ENCODE measurements around the gene FRMD8.

Gene FRMD8

DNA sequence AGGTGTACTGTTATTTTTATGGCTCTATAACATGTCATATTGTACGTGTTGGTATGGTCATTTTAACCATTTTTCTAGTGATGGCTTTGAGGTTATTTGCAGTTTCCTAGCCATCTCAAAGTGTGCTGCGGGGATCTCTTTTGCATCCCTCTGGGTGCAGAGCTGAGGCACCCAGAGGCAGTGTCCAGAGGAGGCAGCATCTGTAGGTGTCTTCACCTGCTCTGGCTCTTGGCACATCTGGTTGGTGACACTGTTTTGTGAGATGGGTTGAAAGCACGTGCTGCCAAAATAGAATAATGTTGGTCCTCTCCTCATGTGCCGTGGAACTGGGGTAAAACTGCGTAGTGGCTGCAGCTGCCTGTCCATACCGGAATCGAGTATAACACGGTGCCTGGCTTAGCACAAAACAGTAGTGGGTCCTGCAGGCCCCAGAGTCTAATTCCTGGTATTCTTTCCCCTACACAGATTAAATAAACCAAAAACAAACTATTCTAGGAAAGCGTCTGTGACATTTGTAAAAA, 49.0 kb downstream of the FRMD8 start:
- DNase-seq (ENCODE audit: low read depth, low spot score), result no peak
- H3K9ac ChIP-seq (ENCODE audit: insufficient read length), result no peak overlapping the region
- H3K36me3 ChIP-seq (ENCODE audit: insufficient read depth, low read length), result no peaks in the 10 kb centered on the region
- no peaks in the 10 kb centered on the region; the same call in 1 of the 2 replicates for H3K9me3 ChIP-seq (ENCODE audit: low read depth, low read length)
- no peak overlapping the region for H3K27ac ChIP-seq
- TF ChIP-seq POLR2AphosphoS5 (IDR thresholded peaks at IDR 0.05; ENCODE audit: borderline replicate concordance, low read depth, low read length) (no peak), EZH2 (IDR thresholded peaks at IDR 0.05) (no peak), FOXP2 (optimal IDR thresholded peaks at IDR 0.05; ENCODE audit: control extremely low read depth, extremely low read length, insufficient read depth) (no peak)
- no peak overlapping the region for H3K4me3 ChIP-seq

DNA sequence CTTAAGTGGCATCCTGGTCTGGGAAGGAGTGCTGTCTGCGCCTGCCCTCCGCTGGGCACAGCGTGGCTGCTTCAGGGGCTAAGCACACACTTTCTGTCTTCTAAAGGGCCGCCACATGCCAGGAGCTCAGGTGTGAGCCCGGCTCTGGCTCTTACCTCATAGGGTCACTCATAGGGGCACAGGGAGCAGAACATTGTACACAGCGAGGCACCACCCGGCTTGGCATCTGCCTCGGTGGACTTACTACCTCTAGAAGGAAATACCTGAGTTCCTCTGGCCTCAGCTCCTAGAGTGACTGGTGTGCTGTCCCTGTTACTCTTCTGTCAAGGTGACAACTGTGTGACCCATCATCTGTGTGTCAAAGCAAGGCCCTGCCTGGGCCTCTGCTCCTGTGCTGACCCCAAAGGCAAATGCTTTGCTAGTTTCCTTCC, 49.6 kb downstream of the FRMD8 start:
- no peak for TF ChIP-seq FOXP2 (optimal IDR thresholded peaks at IDR 0.05; ENCODE audit: control extremely low read depth, extremely low read length, insufficient read depth)
- TF ChIP-seq EZH2 (IDR thresholded peaks at IDR 0.05), result no peak
- no peak for TF ChIP-seq POLR2AphosphoS5 (IDR thresholded peaks at IDR 0.05; ENCODE audit: borderline replicate concordance, low read depth, low read length)
- Histone ChIP-seq H3K27ac (no peak overlapping the region), H3K9me3 (ENCODE audit: low read depth, low read length) (no peaks in the 10 kb centered on the region; the same call in 1 of the 2 replicates)

DNA sequence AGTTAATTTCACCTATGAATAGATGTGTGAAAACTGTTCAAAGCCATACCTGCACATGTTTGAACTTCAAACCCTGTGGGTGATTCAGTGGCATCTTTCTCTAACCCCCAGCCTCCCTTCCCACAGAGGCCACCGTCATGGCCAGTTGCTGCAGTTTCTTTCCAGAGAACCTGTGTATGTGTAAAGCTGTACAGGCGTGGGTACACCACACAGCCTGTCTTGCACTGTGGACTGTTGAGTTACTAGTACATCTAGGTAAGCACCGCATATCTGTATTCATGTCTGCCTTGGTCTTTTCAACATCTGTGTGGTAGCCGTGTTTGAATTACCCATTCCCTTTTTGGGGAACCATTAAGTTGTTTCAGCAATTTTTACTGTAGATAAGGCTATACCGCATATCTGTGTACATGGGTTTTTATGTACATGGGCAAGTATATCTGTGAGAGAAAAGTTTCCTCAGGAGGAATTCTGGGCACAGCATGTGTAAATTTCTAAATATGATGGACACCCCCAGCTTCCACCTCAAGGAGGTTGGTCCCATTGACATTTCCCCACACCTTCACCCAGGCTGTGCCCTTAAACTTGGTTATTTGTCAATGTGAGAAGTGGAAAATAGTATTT, 50.1 kb downstream of the FRMD8 start:
- no peak for DNase-seq (ENCODE audit: low read depth, low spot score)
- Histone ChIP-seq H3K9me3 (ENCODE audit: low read depth, low read length) (no peaks in the 10 kb centered on the region; the same call in 1 of the 2 replicates), H3K9ac (ENCODE audit: insufficient read length) (no peak overlapping the region), H3K27ac (no peak overlapping the region), H3K36me3 (ENCODE audit: insufficient read depth, low read length) (no peaks in the 10 kb centered on the region), H3K4me3 (no peak overlapping the region)
- TF ChIP-seq POLR2AphosphoS5 (IDR thresholded peaks at IDR 0.05; ENCODE audit: borderline replicate concordance, low read depth, low read length), result no peak
- TF ChIP-seq EZH2 (IDR thresholded peaks at IDR 0.05), result no peak
- TF ChIP-seq FOXP2 (optimal IDR thresholded peaks at IDR 0.05; ENCODE audit: control extremely low read depth, extremely low read length, insufficient read depth), result no peak

More for the DNA sequence above, 49.6 kb downstream of the FRMD8 start:
- Histone ChIP-seq H3K4me3 (no peak overlapping the region), H3K9ac (ENCODE audit: insufficient read length) (no peak overlapping the region), H3K36me3 (ENCODE audit: insufficient read depth, low read length) (no peaks in the 10 kb centered on the region)
- no peak for DNase-seq (ENCODE audit: low read depth, low spot score)

DNA sequence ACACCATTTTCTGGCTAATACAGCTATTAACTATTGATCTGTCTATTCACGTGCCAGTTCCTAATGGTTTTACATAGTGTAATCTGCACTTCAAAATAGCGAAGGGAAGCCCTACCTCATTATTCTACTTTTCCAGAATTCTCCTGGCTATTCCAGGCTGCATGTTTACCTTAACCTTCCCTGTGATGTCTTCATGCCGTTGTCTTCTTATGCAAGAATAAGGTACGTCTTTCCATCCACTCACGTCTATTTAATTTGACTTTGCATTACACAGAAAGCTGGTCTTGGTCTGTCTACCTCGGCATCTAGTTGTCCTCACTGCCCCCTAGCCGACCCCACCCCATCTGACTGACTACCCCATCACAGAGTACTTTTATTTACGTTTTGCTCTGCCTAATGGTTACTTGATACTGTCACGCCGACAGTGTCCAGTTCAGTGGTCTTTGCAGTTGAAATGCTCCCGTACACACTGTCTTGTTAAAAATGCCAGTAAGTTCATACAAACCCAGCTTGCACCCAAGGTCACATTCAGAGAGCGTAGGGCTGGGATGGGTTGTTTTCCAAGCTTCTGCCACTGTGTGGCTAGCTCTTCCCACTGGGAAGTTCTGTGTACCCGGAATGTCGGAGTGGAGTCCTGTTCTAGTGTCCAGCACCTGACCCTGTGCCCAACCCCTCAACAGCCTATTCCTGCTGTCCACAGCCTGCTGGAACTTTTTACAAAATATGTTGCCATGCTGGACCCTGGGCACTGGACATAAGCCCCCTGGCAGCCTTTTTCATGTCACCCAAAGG, 51.2 kb downstream of the FRMD8 start:
- Histone ChIP-seq H3K27ac (no peak overlapping the region), H3K36me3 (ENCODE audit: insufficient read depth, low read length) (no peaks in the 10 kb centered on the region), H3K9ac (ENCODE audit: insufficient read length) (no peak overlapping the region), H3K9me3 (ENCODE audit: low read depth, low read length) (no peaks in the 10 kb centered on the region; the same call in 1 of the 2 replicates), H3K4me3 (no peak overlapping the region)
- no peak for DNase-seq (ENCODE audit: low read depth, low spot score)
- no peak for TF ChIP-seq EZH2 (IDR thresholded peaks at IDR 0.05)
- TF ChIP-seq POLR2AphosphoS5 (IDR thresholded peaks at IDR 0.05; ENCODE audit: borderline replicate concordance, low read depth, low read length), result no peak
- no peak for TF ChIP-seq FOXP2 (optimal IDR thresholded peaks at IDR 0.05; ENCODE audit: control extremely low read depth, extremely low read length, insufficient read depth)

DNA sequence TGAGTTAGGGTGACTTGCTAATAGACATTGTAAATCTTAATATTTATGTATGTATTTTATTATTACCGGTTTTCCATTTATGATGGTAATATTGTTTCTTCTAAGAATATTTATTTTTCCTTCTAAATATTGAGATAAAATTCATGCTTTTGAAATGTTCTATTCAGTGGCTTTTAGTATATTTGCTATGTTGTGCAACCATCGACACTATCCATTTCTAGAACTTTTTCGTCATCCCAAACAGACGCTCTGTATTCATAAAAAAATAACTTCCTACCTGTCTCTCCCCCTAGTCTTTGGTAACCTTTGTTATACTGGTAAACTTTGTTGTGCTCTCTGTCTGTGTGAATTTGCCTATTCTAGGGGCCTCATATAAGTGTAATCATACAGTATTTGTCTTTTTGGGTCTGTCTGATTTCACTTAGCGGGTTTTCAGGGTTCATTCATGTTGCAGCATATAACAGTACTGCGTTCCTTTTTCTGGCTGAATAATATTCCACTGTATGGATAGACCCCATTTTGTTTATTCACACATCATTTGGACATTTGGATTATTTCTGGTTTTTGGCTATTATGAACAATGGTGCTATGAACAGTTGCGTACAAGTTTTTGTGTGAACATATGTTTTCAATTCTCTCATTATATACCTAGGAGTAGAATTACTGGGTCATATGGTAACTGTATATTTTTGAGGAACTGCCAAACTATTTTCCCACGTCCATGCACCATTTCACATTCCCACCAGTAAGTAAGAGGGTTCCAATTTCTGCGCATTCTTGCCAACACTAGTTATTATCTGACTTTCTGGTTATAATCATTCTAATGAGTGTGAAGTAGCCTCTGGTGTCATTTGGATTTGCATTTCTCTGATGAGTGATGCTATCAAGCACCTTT, 52.1 kb downstream of the FRMD8 start:
- no peak overlapping the region for H3K9ac ChIP-seq (ENCODE audit: insufficient read length)
- no peak overlapping the region for H3K4me3 ChIP-seq
- no peak overlapping the region for H3K27ac ChIP-seq
- DNase-seq (ENCODE audit: low read depth, low spot score), result no peak
- TF ChIP-seq FOXP2 (optimal IDR thresholded peaks at IDR 0.05; ENCODE audit: control extremely low read depth, extremely low read length, insufficient read depth) (no peak), EZH2 (IDR thresholded peaks at IDR 0.05) (no peak), POLR2AphosphoS5 (IDR thresholded peaks at IDR 0.05; ENCODE audit: borderline replicate concordance, low read depth, low read length) (no peak)
- no peaks in the 10 kb centered on the region; the same call in 1 of the 2 replicates for H3K9me3 ChIP-seq (ENCODE audit: low read depth, low read length)
- H3K36me3 ChIP-seq (ENCODE audit: insufficient read depth, low read length), result no peaks in the 10 kb centered on the region

DNA sequence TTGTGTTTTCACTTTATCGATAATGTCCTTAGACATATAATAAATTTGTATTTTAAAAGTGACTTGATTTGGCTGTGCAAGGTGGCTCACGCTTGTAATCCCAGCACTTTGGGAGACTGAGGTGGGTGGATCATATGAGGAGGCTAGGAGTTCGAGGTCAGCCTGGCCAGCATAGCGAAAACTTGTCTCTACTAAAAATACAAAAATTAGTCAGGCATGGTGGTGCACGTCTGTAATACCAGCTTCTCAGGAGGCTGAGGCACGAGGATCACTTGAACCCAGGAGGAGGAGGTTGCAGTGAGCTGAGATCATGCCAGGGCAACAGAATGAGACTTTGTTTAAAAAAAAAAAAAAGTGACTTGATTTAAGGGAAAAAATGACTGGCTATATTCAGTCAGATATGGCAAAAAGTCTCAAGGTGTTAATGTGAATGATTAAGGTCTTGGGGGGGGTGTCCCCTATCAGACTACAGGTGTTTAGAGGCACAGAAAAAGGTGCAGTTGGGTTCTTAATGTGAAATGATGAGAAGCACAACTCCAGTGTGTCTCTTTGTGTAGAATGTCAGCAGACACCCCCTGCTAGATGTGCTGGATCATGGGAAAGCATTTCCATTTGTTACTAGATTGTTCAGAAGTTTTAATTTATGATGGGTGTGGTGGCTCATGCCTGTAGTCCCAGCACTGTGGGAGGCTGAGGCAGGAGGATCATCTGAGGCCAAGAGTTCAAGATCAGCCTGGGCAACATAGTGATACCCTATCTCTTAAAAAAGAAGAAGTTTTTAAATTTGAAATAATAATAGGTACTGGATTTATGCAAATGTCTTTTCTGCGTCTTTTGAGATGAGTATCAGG, 53.1 kb downstream of the FRMD8 start:
- TF ChIP-seq POLR2AphosphoS5 (IDR thresholded peaks at IDR 0.05; ENCODE audit: borderline replicate concordance, low read depth, low read length), result no peak
- TF ChIP-seq EZH2 (IDR thresholded peaks at IDR 0.05), result no peak
- H3K27ac ChIP-seq, result no peak overlapping the region

DNA sequence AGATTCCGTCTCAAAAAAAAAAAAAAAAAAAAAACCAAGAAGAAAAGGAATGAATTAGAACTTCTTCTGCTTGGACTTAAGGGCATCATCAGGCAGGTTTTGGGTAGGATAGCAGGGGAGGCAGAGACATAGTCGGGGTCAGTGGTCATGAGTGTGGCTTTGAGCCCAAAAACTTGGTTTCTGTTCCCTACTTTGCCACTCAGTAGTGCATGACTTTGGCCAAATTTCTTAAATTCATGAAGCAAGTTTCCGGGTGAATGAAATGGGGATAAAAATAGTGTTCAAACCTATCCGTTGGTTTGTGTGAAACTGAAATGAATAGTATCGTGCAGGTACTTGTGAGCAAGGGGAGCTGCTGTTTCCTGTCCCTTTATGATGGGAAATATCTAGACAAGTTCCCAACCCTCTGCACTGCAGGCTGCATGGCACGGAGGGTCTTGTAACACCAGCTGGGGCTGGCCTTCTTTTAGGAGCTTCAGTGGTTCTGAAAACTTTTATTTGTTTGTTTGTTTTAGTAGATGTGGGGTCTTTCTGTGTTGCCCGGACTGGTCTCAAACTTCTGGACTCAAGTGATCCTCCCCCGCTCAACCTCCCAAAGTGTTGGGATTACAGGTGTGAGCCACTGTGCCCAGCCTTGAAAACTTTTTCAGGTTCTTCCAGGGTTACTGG, 54.5 kb downstream of the FRMD8 start:
- Histone ChIP-seq H3K4me3 (no peak overlapping the region), H3K36me3 (ENCODE audit: insufficient read depth, low read length) (no peaks in the 10 kb centered on the region), H3K27ac (no peak overlapping the region), H3K9ac (ENCODE audit: insufficient read length) (no peak overlapping the region), H3K9me3 (ENCODE audit: low read depth, low read length) (no peaks in the 10 kb centered on the region; the same call in 1 of the 2 replicates)
- no peak for DNase-seq (ENCODE audit: low read depth, low spot score)
- TF ChIP-seq POLR2AphosphoS5 (IDR thresholded peaks at IDR 0.05; ENCODE audit: borderline replicate concordance, low read depth, low read length) (no peak), FOXP2 (optimal IDR thresholded peaks at IDR 0.05; ENCODE audit: control extremely low read depth, extremely low read length, insufficient read depth) (no peak), EZH2 (IDR thresholded peaks at IDR 0.05) (no peak)

More for the DNA sequence above, 53.1 kb downstream of the FRMD8 start:
- no peak for DNase-seq (ENCODE audit: low read depth, low spot score)
- Histone ChIP-seq H3K9ac (ENCODE audit: insufficient read length) (no peak overlapping the region), H3K4me3 (no peak overlapping the region), H3K9me3 (ENCODE audit: low read depth, low read length) (no peaks in the 10 kb centered on the region; the same call in 1 of the 2 replicates), H3K36me3 (ENCODE audit: insufficient read depth, low read length) (no peaks in the 10 kb centered on the region)

Data from SK-N-MC (cell line).